ENCODE measurements around the gene ZNF70.
A peak's percentile ranks its signal among the peaks of the same experiment; 100 is the strongest.

ZNF70 gene

DNA sequence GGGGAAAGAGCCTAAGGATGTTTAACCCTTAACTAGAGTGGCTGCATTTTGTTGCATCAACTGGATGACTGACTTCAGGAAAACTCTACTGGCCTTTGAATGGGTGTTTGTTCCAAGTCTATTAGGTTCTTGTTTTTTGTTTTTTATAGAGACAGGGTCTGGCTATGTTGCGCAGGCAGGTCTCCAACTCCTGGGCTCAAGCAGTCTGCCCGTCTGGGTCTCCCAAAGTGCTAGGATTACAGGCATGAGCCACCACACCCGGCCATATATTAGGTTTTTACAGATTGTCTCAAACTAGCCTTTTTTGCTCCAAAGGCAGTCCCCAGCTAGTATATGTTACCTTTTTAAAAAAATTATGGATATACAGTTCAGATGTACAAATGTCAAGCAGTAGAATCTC, 37.0 kb upstream of the ZNF70 start:
- peak overlapping the region; percentile 100 for H3K27ac ChIP-seq

DNA sequence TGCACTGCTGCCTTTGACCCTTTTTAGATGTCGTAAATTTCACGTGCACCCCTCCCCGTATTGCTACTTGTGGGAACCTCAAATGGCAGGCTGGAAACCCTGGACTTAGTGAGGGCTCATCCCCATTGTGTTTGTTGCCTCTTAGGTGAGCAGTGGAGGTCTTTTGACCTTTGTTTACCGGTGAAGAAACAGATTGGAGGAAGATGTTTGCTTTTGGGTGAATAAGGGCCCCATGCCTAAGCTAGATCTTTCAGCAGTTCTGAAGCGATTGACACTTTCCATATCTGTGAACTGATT, 36.6 kb upstream of the ZNF70 start:
- no peak for TF ChIP-seq POLR2AphosphoS5 (IDR thresholded peaks at IDR 0.05; ENCODE audit: borderline replicate concordance, low read depth, low read length)
- TF ChIP-seq FOXP2 (optimal IDR thresholded peaks at IDR 0.05; ENCODE audit: control extremely low read depth, extremely low read length, insufficient read depth): no peak
- no peak for TF ChIP-seq EZH2 (IDR thresholded peaks at IDR 0.05)
- Histone ChIP-seq H3K27ac (peak overlapping the region; percentile 100), H3K9me3 (ENCODE audit: low read depth, low read length) (no peaks in the 10 kb centered on the region), H3K9ac (ENCODE audit: insufficient read length) (peak overlapping the region; percentile 100), H3K36me3 (ENCODE audit: insufficient read depth, low read length) (peaks cover 31% of the 10 kb centered on the region), H3K4me3 (peak overlapping the region; percentile 100)
- no peak for DNase-seq (ENCODE audit: low read depth, low spot score)

More for the DNA sequence above, 37.0 kb upstream of the ZNF70 start:
- DNase-seq (ENCODE audit: low read depth, low spot score): no peak
- H3K9me3 ChIP-seq (ENCODE audit: low read depth, low read length): no peaks in the 10 kb centered on the region
- TF ChIP-seq POLR2AphosphoS5 (IDR thresholded peaks at IDR 0.05; ENCODE audit: borderline replicate concordance, low read depth, low read length) (no peak), EZH2 (IDR thresholded peaks at IDR 0.05) (no peak), FOXP2 (optimal IDR thresholded peaks at IDR 0.05; ENCODE audit: control extremely low read depth, extremely low read length, insufficient read depth) (no peak)
- H3K9ac ChIP-seq (ENCODE audit: insufficient read length): peak overlapping the region; percentile 100
- H3K4me3 ChIP-seq: peak overlapping the region; percentile 100
- peaks cover 35% of the 10 kb centered on the region for H3K36me3 ChIP-seq (ENCODE audit: insufficient read depth, low read length)

GRCh38 chr22:23786752-23787599, 36.1 kb upstream of the ZNF70 start, which contains the start of gene SMARCB1:
TSS of gene SMARCB1 (plus strand) at chr22:23786966. CDS start at chr22:23787170, 204 bp downstream.
- Histone ChIP-seq H3K9me3 (ENCODE audit: low read depth, low read length) (no peaks in the 10 kb centered on the region), H3K9ac (ENCODE audit: insufficient read length) (peak within 1 kb of the TSS; percentile 100), H3K36me3 (ENCODE audit: insufficient read depth, low read length) (peaks cover 25% of the 10 kb centered on the region), H3K4me3 (peak within 1 kb of the TSS; percentile 100), H3K27ac (peak within 1 kb of the TSS; percentile 100)
- DNase-seq (ENCODE audit: low read depth, low spot score): peak; percentile 32
- no peak for TF ChIP-seq EZH2 (IDR thresholded peaks at IDR 0.05)
- TF ChIP-seq POLR2AphosphoS5 (IDR thresholded peaks at IDR 0.05; ENCODE audit: borderline replicate concordance, low read depth, low read length): peak; percentile 85

GRCh38 chr22:23786261-23786710, 35.4 kb upstream of the ZNF70 start:
- Histone ChIP-seq H3K36me3 (ENCODE audit: insufficient read depth, low read length) (peaks cover 18% of the 10 kb centered on the region), H3K27ac (peak overlapping the region; percentile 100), H3K9me3 (ENCODE audit: low read depth, low read length) (no peaks in the 10 kb centered on the region), H3K9ac (ENCODE audit: insufficient read length) (peak overlapping the region; percentile 100), H3K4me3 (peak overlapping the region; percentile 100)
- TF ChIP-seq EZH2 (IDR thresholded peaks at IDR 0.05) (no peak), FOXP2 (optimal IDR thresholded peaks at IDR 0.05; ENCODE audit: control extremely low read depth, extremely low read length, insufficient read depth) (no peak), POLR2AphosphoS5 (IDR thresholded peaks at IDR 0.05; ENCODE audit: borderline replicate concordance, low read depth, low read length) (no peak)
- no peak for DNase-seq (ENCODE audit: low read depth, low spot score)

GRCh38 chr22:23784215-23784732, 33.4 kb upstream of the ZNF70 start:
- no peak overlapping the region for H3K27ac ChIP-seq
- H3K9ac ChIP-seq (ENCODE audit: insufficient read length): no peak overlapping the region
- DNase-seq (ENCODE audit: low read depth, low spot score): no peak
- peaks cover 9% of the 10 kb centered on the region for H3K36me3 ChIP-seq (ENCODE audit: insufficient read depth, low read length)
- TF ChIP-seq FOXP2 (optimal IDR thresholded peaks at IDR 0.05; ENCODE audit: control extremely low read depth, extremely low read length, insufficient read depth) (no peak), EZH2 (IDR thresholded peaks at IDR 0.05) (no peak), POLR2AphosphoS5 (IDR thresholded peaks at IDR 0.05; ENCODE audit: borderline replicate concordance, low read depth, low read length) (no peak)
- H3K9me3 ChIP-seq (ENCODE audit: low read depth, low read length): no peaks in the 10 kb centered on the region
- no peak overlapping the region for H3K4me3 ChIP-seq

DNA sequence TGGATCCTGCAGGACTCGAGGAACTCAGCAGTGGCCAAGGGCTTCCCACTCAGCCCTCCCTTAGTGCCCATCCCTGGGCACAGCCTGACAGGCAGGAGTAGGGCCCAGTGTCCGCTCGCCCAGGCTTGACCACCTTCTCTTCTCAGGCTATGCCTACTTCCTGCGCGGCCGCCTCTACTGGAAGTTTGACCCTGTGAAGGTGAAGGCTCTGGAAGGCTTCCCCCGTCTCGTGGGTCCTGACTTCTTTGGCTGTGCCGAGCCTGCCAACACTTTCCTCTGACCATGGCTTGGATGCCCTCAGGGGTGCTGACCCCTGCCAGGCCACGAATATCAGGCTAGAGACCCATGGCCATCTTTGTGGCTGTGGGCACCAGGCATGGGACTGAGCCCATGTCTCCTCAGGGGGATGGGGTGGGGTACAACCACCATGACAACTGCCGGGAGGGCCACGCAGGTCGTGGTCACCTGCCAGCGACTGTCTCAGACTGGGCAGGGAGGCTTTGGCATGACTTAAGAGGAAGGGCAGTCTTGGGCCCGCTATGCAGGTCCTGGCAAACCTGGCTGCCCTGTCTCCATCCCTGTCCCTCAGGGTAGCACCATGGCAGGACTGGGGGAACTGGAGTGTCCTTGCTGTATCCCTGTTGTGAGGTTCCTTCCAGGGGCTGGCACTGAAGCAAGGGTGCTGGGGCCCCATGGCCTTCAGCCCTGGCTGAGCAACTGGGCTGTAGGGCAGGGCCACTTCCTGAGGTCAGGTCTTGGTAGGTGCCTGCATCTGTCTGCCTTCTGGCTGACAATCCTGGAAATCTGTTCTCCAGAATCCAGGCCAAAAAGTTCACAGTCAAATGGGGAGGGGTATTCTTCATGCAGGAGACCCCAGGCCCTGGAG, 32.6 kb upstream of the ZNF70 start:
- Histone ChIP-seq H3K4me3 (no peak overlapping the region), H3K9me3 (ENCODE audit: low read depth, low read length) (no peaks in the 10 kb centered on the region), H3K9ac (ENCODE audit: insufficient read length) (no peak overlapping the region), H3K36me3 (ENCODE audit: insufficient read depth, low read length) (peaks cover 5% of the 10 kb centered on the region; the same call in 1 of the 2 replicates), H3K27ac (no peak overlapping the region)
- TF ChIP-seq EZH2 (IDR thresholded peaks at IDR 0.05): no peak
- no peak for DNase-seq (ENCODE audit: low read depth, low spot score)

GRCh38 chr22:23782703-23783102, 31.8 kb upstream of the ZNF70 start:
- Histone ChIP-seq H3K9me3 (ENCODE audit: low read depth, low read length) (no peaks in the 10 kb centered on the region), H3K36me3 (ENCODE audit: insufficient read depth, low read length) (no peaks in the 10 kb centered on the region), H3K4me3 (no peak overlapping the region), H3K27ac (no peak overlapping the region), H3K9ac (ENCODE audit: insufficient read length) (no peak overlapping the region)
- no peak for TF ChIP-seq FOXP2 (optimal IDR thresholded peaks at IDR 0.05; ENCODE audit: control extremely low read depth, extremely low read length, insufficient read depth)
- no peak for TF ChIP-seq POLR2AphosphoS5 (IDR thresholded peaks at IDR 0.05; ENCODE audit: borderline replicate concordance, low read depth, low read length)
- TF ChIP-seq EZH2 (IDR thresholded peaks at IDR 0.05): no peak
- no peak for DNase-seq (ENCODE audit: low read depth, low spot score)

DNA sequence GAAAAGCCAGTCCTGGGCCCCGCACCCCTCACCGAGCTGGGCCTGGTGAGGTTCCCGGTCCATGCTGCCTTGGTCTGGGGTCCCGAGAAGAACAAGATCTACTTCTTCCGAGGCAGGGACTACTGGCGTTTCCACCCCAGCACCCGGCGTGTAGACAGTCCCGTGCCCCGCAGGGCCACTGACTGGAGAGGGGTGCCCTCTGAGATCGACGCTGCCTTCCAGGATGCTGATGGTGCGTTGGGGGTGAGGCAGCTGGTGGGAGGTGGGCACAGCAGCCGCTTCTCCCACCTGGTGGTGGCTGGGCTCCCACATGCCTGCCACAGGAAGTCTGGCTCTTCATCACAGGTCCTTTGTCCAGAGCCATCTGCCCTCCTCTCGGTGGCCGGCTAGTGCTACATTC, 31.3 kb upstream of the ZNF70 start:
- Histone ChIP-seq H3K27ac (no peak overlapping the region), H3K9ac (ENCODE audit: insufficient read length) (no peak overlapping the region), H3K36me3 (ENCODE audit: insufficient read depth, low read length) (no peaks in the 10 kb centered on the region), H3K9me3 (ENCODE audit: low read depth, low read length) (no peaks in the 10 kb centered on the region), H3K4me3 (no peak overlapping the region)
- no peak for DNase-seq (ENCODE audit: low read depth, low spot score)
- TF ChIP-seq FOXP2 (optimal IDR thresholded peaks at IDR 0.05; ENCODE audit: control extremely low read depth, extremely low read length, insufficient read depth) (no peak), EZH2 (IDR thresholded peaks at IDR 0.05) (no peak), POLR2AphosphoS5 (IDR thresholded peaks at IDR 0.05; ENCODE audit: borderline replicate concordance, low read depth, low read length) (no peak)
